Endothelial cell of umbilical vein (primary cell): ENCODE data around the gene JARID2. TPM values are rescaled to one million over a fixed set of nuclear protein-coding genes. Genes with fewer than 3 reads are reported as not detected.
"Not testable (repeated sequence)": the region's sequence is repeated elsewhere in the genome, so short reads cannot be mapped to it uniquely, and the experiment has no call there.

Experiments
- BruUV-seq: library from RNA; stranded (reverse); fragments of 400-500 nt; replicated peaks from 2 replicates; lab custom pipeline; 2021; lab: Mats Ljungman, UMichigan
- CTCF ChIA-PET: fragments of 300-600, 350-600 bp; sonication (Branson Sonifier 250); formaldehyde crosslinking; loops from one replicate; lab custom pipeline; 2021; ENCODE audit warnings: antibody characterized with exemption, inconsistent platforms; lab: Charles Lee
- POLR2A ChIA-PET: fragments of 300-600, 350-600 bp; sonication (Branson Sonifier 250); formaldehyde crosslinking; loops from one replicate; lab custom pipeline; 2021; ENCODE audit warnings: antibody characterized with exemption, inconsistent platforms; lab: Charles Lee
- DNase-seq: peaks from one replicate; pipeline ENCODE4 v3.0.0-alpha.2; 2011; ENCODE audit warnings: low read depth, low spot score
- FAIRE-seq: peaks from 2 replicates; lab custom pipeline; 2011; peaks lifted over from hg19 to GRCh38; lab: Jason Lieb, UNC
- H2AFZ ChIP-seq: 2 replicates; pipeline ENCODE4 v1.6.0; 2012; ENCODE audit warnings: low read depth, low read length, control low read depth, inconsistent platforms
- H3K27ac ChIP-seq: 2 replicates; pipeline ENCODE4 v1.5.1; 2011; ENCODE audit warnings: low read depth, mild to moderate bottlenecking, control low read depth, low read length, moderate library complexity; ENCODE audit not compliant: insufficient read depth
- H3K27me3 ChIP-seq, 2 experiments: 2 replicates each; pipeline versions ENCODE4 v1.6.0 to v1.6.1; 2011; ENCODE audit warnings: low read length in 2 of 2, mixed read lengths in 1 of 2; ENCODE audit not compliant: control insufficient read depth in 2 of 2, insufficient read depth in 2 of 2
- H3K36me3 ChIP-seq, 2 experiments: 2 replicates in 1 of 2; 3 replicates in 1 of 2; pipeline ENCODE4 v1.5.1; 2011; ENCODE audit warnings: low read length in 2 of 2, mild to moderate bottlenecking in 1 of 2, moderate library complexity in 1 of 2; ENCODE audit not compliant: control insufficient read depth in 2 of 2, insufficient read depth in 2 of 2; ENCODE audit errors: extremely low read depth in 1 of 2
- H3K4me1 ChIP-seq: 3 replicates; pipeline ENCODE4 v1.5.1; 2011; ENCODE audit warnings: mild to moderate bottlenecking, low read length; ENCODE audit not compliant: control insufficient read depth, insufficient read depth; ENCODE audit errors: extremely low read depth
- H3K4me2 ChIP-seq: 2 replicates; pipeline ENCODE4 v1.6.1; 2011; ENCODE audit warnings: low read length, control low read depth, mixed read lengths; ENCODE audit not compliant: insufficient read depth
- H3K4me3 ChIP-seq, 3 experiments: fragments of 200-600 bp in 1 of 3; sonication (generic), shearing (Covaris generic) in 1 of 3; replicated peaks in 1 of 3; 2 replicates each; pipeline ENCODE4 v1.5.1; 2011 to 2016; ENCODE audit warnings: control low read depth in 3 of 3, low read length in 3 of 3, mild to moderate bottlenecking in 2 of 3, inconsistent platforms in 1 of 3, low read depth in 1 of 3, moderate library complexity in 1 of 3; ENCODE audit not compliant: insufficient read depth in 1 of 3
- H3K79me2 ChIP-seq: 2 replicates; pipeline ENCODE4 v1.6.0; 2012; ENCODE audit warnings: low read length, inconsistent platforms; ENCODE audit not compliant: control insufficient read depth, insufficient read depth
- H3K9ac ChIP-seq: replicated peaks from 2 replicates; pipeline ENCODE3; 2011; ENCODE audit warnings: low read length, control low read depth; ENCODE audit not compliant: insufficient read depth; ENCODE audit errors: extremely low read depth
- H3K9me1 ChIP-seq: replicated peaks from 3 replicates; pipeline ENCODE4 v1.6.0; 2011; ENCODE audit warnings: mild to moderate bottlenecking, low read length; ENCODE audit not compliant: control insufficient read depth, insufficient read depth; ENCODE audit errors: extremely low read depth
- H3K9me3 ChIP-seq: replicated peaks from 2 replicates; pipeline ENCODE4 v1.5.1; 2012; ENCODE audit warnings: low read length, inconsistent platforms; ENCODE audit not compliant: control insufficient read depth, insufficient read depth
- H4K20me1 ChIP-seq: replicated peaks from 2 replicates; pipeline ENCODE3; 2011; ENCODE audit warnings: mild to moderate bottlenecking, low read length; ENCODE audit not compliant: control insufficient read depth, insufficient read depth; ENCODE audit errors: extremely low read depth
- FOS ChIP-seq: IDR thresholded peaks from 2 replicates; pipeline ENCODE4 v1.6.1; 2011; ENCODE audit warnings: mild to moderate bottlenecking, low read length, moderate library complexity, borderline replicate concordance; ENCODE audit not compliant: insufficient read depth
- JUN ChIP-seq: IDR thresholded peaks from 2 replicates; pipeline ENCODE4 v1.6.1; 2011; ENCODE audit warnings: borderline replicate concordance, low read depth; ENCODE audit not compliant: insufficient read length, insufficient read depth
- MAX ChIP-seq: IDR thresholded peaks from 2 replicates; pipeline ENCODE4 v1.6.1; 2011; ENCODE audit not compliant: insufficient read depth, insufficient read length
- MYC ChIP-seq: IDR thresholded peaks from one replicate; pipeline ENCODE4 v1.6.1; 2011; ENCODE audit warnings: mild to moderate bottlenecking, low read depth, low read length
- dilution Hi-C: fragments of 300-500 bp; cut with MboI; formaldehyde crosslinking; loops from one replicate; pipeline ENCODE4 v1.15.0; 2019; ENCODE audit warnings: low sequenced_read_pairs; ENCODE audit not compliant: extremely low pct_ligation_motif_present
- intact Hi-C: fragments of 100-400 bp; cut with micrococcal nuclease; formaldehyde crosslinking; loops from one replicate; pipeline ENCODE4 v1.10.0; 2022
- polyA plus RNA-seq, 4 experiments: library from polyadenylated mRNA; depleted of rRNA in 3 of 4; stranded (reverse) in 3 of 4; unstranded in 1 of 4; fragments of >200 nt; gene quantifications; 2 replicates each; pipeline versions ENCODE4 v1.2.1 to v1.2.3, GENCODE V29; 2011 to 2012; ENCODE audit warnings: missing spikeins in 1 of 4
- total RNA-seq: library from RNA; stranded (reverse); gene quantifications from 2 replicates; pipeline ENCODE4 v1.2.3, GENCODE V29; 2021

JARID2 gene
- total and polyA plus RNA-seq, 2 donors (not counting 3 experiments of a cell fraction or from before 2014, with no cell fraction given) = 2.9 to 10.6 TPM

GRCh38 chr6:15287670-15288375 lies 42.0 kb downstream of the JARID2 start:
- no TSS peak for BruUV-seq
- H3K4me2 ChIP-seq = no peak overlapping the region

GRCh38 chr6:15288856-15289255 lies 43.0 kb downstream of the JARID2 start:
- Histone ChIP-seq H2AFZ (no peak overlapping the region), H3K9me3 (no peaks in the 10 kb centered on the region), H3K4me2 (no peak overlapping the region), H3K4me3 (no peak overlapping the region), H3K9ac (no peak overlapping the region), H4K20me1 (no peaks in the 10 kb centered on the region), H3K27ac (no peak overlapping the region), H3K27me3 (no peaks in the 10 kb centered on the region), H3K36me3 (no peaks in the 10 kb centered on the region), H3K4me1 (peaks cover 14% of the 10 kb centered on the region), H3K9me1 (peaks cover 3% of the 10 kb centered on the region), H3K79me2 (peaks cover 3% of the 10 kb centered on the region)
- DNase-seq (no peak), FAIRE-seq (no peak)
- TF ChIP-seq FOS (no peak), JUN (no peak), MYC (no peak)
- intact Hi-C loops = no loop called here
- dilution Hi-C loops = no loop called here
- POLR2A ChIA-PET = no interaction called here
- CTCF ChIA-PET = interaction anchor here (1.6 to 1.7 kb wide), 2 partner anchors 14 to 100 kb away, joined by 3 to 4 read pairs; no protein-coding TSS in a partner anchor
- no TSS peak for BruUV-seq

More at GRCh38 chr6:15287670-15288375, 42.0 kb downstream of the JARID2 start:
- dilution Hi-C loops (no loop called here), intact Hi-C loops (no loop called here)
- H4K20me1 ChIP-seq = no peaks in the 10 kb centered on the region
- ChIA-PET CTCF (interaction anchor here (1.6 kb wide), 1 partner anchor 13 kb away, joined by 3 read pairs; no protein-coding TSS in a partner anchor), POLR2A (no interaction called here)
- H3K4me3 ChIP-seq = no peak overlapping the region
- H3K36me3 ChIP-seq = no peaks in the 10 kb centered on the region
- FAIRE-seq = no peak
- H3K9me1 ChIP-seq = peaks cover 3% of the 10 kb centered on the region
- DNase-seq = no peak
- H3K27ac ChIP-seq = no peak overlapping the region
- H3K9ac ChIP-seq = no peak overlapping the region
- H3K27me3 ChIP-seq = no peaks in the 10 kb centered on the region
- H3K9me3 ChIP-seq = no peaks in the 10 kb centered on the region
- no peak overlapping the region for H2AFZ ChIP-seq
- H3K79me2 ChIP-seq = peaks cover 3% of the 10 kb centered on the region
- H3K4me1 ChIP-seq = peaks cover 18% of the 10 kb centered on the region
- no peak for TF ChIP-seq MAX

- H3K36me3 ChIP-seq, H3K4me3 ChIP-seq, DNase-seq, H3K9me1 ChIP-seq, FAIRE-seq, H3K27me3 ChIP-seq, POLR2A ChIA-PET, H4K20me1 ChIP-seq, intact Hi-C loops, H3K4me1 ChIP-seq, BruUV-seq, H3K27ac ChIP-seq, H3K4me2 ChIP-seq, H2AFZ ChIP-seq, dilution Hi-C loops, H3K9ac ChIP-seq, H3K79me2 ChIP-seq, H3K9me3 ChIP-seq: not testable (repeated sequence)
- CTCF ChIA-PET = interaction anchor here (1.7 kb wide), 1 partner anchor 99 kb away, joined by 4 read pairs; no protein-coding TSS in a partner anchor
Measured at GRCh38 chr6:15289456-15289855, 43.6 kb downstream of the JARID2 start.
